Measurements from ENCODE around the gene AS3MT.

AS3MT gene

DNA sequence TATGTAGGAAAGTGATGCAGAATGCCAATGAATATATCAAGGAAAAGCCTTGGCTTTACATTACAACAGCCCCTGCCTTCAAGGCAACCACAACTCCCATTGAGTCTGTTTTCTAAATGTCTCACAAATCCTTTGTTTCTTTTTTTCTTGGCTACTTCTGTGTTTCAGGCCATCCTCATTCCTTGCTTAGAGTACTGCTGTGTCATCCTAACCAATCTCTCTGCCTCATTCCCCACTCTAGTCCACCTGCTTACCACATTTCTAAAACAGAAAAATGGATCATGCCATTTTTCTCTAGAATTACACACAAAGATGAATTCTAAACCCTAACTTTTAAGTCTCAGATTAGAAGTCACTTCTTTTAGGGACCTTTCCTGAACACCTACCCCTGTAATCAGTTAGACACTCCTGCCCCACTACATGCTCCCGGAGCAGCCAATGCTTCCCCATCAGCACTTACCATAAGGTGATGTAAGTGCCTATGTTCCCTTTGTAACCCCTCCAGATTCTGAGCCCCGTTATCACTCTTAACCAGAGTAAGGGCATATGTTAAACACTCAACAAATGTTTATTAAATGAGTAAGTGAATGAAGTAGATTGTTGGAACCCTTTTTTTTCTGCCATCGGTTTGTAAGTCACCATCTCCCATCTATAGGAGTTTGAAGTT lies 12.4 kb upstream of the AS3MT start:
- no peak for DNase-seq

DNA sequence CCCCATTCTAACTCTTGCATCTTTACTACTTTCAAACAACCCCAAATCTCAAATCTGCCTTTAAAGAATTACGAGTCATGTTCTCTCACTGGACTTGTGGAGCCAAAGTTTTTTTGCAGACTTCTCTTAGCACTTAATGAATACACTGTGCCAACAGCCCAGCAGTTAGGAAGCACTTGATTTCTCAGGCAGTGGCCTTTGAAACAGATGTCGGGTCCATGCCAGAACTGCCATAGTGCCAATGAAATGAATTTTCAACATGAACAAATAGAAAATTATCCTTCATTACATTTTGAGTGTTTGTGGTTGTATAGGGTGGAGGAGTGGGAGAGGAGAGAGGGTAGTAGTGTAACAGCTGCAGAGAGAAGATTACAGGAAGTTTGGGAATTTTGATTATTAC lies 9.4 kb upstream of the AS3MT start:
- DNase-seq: no peak

- DNase-seq: no peak
Measured at GRCh38 chr10:102863660-102864059, 5.6 kb upstream of the AS3MT start.

- no peak for DNase-seq
Measured at GRCh38 chr10:102865620-102866019, 3.6 kb upstream of the AS3MT start.

DNA sequence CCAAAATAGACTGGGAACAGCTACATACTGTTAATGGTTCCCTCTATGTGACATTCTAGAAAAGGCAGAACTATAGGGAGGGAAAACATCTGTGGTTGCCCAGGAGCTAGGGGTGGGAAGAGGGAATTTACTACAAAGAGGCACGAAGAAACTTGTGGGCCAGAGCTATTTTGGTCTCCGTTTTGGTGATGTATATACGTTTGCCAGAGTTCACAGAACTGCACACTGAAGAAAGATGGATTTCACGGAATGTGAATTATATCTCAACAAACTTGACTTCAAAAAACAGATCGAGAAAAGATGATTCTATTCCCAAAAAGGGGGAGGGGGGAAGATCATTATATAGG lies 386 bp upstream of the AS3MT start:
- no peak for DNase-seq

DNA sequence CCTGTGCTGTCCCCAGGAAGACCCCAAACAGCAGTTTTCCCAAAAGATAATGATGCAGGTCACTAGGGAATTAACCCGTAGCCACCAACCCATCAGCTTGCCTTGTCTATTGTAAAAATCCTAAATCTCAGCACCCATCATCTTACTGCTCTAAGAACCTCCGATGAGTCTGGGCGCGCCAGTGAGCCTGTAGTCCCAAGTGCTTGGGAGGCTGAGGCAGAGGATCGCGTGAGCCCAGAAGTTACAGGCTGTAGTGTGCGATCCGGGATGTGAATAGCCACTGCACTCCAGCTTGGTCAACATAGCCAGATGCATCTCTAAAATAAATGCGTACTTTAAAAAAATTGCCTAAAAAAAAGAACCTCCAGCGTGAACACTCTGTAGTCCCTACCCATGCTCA lies 951 bp downstream of the AS3MT start:
- no peak for DNase-seq

DNA sequence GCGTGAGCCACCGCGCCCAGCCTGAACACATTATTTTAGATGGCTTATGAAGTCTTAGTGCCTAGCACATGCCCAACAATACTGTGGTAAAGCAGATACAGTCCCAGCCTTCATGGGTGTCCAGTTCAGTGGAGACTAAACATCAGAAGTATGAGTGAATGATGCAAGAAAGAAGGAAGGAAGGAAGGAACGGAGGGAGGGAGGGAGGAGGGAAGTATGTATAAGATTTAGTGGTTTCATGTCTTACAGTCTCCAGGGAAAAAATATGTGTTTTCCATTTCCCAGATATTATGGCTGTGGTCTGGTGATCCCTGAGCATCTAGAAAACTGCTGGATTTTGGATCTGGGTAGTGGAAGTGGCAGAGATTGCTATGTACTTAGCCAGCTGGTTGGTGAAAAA lies 2.9 kb downstream of the AS3MT start:
- no peak for DNase-seq

DNA sequence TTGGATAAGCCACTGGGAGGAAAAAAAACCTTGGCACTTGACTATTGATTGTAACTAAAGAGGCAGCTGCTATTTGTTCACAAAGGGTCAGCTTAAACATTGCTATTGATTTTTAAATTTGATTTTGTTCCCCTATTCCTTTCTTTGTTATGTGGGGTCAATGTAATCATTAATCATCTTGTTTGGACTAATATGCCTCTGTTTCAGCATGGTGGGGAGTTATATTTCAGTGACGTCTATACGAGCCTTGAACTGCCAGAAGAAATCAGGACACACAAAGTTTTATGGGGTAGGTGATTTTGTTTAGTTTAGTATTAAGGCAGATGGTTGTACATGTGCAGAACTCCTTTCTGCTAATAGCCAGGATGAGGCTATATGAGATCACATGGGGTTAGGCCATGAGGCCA lies 7.5 kb downstream of the AS3MT start:
- no peak for DNase-seq

DNA sequence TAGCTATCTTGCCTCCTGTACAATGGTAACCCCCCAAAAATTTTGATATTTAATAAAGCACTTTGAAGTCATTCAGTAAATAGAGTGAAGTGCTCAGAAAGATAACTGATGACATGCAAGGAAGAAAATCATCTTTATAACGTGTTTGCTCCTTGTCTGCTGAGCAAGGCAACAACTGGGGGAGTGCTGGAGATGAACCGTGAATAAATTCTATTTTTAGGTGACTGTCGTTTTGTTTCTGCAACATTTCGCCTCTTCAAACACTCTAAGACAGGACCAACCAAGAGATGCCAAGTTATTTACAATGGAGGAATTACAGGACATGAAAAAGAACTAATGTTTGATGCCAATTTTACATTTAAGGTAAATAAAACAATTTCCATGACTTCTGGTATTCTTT lies 9.4 kb downstream of the AS3MT start:
- no peak for DNase-seq

- no peak for DNase-seq
Measured at GRCh38 chr10:102880256-102880655, 11.0 kb downstream of the AS3MT start.

GRCh38 chr10:102888048-102888447 lies 18.8 kb downstream of the AS3MT start:
- DNase-seq: no peak

- DNase-seq: no peak
Measured at GRCh38 chr10:102894466-102895213, 25.4 kb downstream of the AS3MT start.

- DNase-seq: no peak
Measured at GRCh38 chr10:102900006-102900405, 30.7 kb downstream of the AS3MT start.

DNA sequence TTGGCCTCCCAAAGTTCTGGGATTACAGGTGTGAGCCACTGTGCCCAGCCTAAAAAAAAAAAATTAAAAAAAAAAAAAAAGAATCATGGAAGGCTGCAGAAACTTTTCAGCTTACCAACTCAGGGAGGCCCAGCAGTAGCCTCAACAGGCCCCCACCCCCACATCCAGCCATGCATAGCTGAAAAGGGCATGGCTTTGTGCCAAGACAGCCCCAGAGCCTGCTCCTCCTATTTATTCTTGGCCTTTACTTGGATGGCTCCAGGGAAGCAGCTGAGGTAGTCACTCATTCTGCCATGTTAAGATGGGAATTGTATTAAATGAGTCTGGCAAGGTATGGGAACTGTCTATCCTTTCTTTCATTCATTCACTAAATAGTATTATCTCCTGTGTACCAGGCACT lies 35.1 kb downstream of the AS3MT start:
- no peak for DNase-seq

- DNase-seq: no peak
Measured at GRCh38 chr10:102906507-102906906, 37.2 kb downstream of the AS3MT start.

- DNase-seq: no peak
Measured at GRCh38 chr10:102914781-102915180, 45.5 kb downstream of the AS3MT start.

DNA sequence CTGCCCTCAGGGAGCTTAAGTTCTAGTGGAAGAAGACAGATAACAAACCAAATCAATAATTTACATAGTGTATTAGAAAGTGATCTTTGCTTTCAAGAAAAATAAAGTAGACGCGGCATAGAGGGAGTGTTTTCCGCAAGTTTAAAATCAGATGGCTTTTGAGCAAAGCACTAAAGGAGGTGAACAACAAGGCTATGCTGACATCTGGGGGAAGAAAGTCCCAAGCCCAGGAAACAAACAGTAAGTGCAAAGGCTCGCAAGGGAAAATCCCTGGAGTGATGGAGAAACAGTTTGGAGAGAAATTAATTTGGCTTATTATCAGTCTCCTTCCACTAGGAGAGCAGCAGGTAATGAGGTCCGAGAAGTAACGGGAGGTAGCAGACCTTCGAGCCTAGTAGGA lies 46.9 kb downstream of the AS3MT start:
- DNase-seq: no peak

DNA sequence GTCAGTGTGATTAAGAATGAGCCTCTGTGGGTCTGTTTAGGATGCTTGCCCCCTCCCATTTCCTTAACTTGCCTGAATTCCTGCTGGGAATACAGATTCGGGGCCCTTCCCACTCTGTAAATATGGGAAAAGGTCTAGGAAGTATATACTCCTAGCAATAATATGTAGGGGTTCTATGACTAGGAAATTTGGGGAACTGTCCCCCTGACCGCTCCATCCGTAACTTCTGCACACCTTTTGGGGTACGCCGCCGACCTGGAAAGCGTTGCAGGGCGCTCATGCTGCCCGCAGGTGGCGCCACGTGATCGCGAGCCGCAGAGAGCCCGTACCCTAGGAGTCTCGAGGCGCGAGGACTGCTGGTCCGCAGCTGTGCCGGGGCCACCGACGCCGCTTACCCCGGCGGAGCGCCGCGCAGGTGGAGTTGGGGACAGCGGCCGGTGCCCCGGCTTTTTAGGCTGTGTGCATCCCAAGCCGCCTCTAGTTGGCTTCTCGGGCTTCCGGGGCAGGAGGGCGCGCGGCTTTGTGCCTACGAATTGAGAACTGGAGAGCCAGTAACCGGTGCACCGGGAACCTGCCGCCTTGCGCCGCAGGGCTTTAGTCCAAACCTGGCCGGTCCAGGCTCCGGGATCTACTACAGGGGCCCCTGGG lies 48.2 kb downstream of the AS3MT start:
- DNase-seq: peak; percentile 51 to 77

DNA sequence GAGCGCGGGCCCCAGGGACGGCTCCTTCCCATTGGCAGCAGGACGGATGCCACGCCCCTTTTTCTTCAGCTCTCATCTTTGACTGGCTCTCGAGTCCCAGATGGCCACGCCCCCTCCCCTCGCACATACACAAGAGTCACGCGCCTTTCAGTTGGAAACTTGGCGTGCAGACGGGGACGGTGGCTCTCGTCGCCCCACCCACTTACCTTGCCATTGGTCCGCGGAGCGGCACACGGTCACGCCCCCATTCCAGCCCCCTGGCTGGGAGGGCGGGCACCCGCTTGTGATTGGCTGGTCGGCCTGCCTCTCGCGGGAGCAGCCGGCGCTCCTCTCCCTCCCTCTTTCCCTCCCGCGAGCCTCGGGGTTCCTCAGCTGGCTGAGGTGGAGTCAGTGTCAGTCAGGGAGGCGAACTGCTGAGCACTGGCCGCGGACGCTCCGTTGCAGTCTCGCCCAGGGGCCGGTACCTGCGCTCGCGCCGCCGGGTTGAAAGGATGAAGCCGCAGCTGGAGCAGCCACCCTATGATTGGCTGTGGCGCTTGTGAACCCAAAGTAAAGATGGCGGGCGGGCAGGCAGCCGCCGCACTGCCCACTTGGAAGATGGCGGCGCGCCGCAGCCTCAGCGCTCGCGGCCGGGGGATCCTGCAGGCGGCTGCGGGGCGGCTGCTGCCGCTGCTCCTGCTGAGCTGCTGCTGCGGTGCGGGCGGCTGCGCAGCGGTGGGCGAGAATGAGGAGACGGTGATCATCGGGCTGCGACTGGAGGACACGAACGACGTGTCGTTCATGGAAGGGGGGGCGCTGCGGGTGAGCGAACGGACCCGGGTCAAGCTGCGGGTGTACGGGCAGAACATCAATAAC lies 48.9 kb downstream of the AS3MT start, which contains the start of gene CNNM2:
Gene CNNM2, plus strand, starts transcription at position 333 of the 855 bp plus-strand sequence. Its CDS starts 187 bp downstream, at position 520.
- DNase-seq: peak; percentile 98 to 99

DNA sequence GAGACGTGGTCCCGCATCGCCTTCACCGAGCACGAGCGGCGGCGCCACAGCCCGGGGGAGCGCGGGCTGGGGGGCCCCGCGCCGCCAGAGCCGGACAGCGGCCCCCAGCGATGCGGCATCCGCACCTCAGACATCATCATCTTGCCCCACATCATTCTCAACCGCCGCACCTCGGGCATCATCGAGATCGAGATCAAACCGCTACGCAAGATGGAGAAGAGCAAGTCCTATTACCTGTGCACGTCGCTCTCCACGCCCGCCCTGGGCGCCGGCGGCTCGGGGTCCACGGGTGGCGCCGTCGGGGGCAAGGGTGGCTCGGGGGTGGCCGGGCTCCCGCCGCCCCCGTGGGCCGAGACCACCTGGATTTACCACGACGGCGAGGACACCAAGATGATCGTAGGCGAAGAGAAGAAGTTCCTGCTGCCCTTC lies 49.6 kb downstream of the AS3MT start:
- DNase-seq: no peak

GRCh38 chr10:102919246-102919959 lies 50.1 kb downstream of the AS3MT start:
- DNase-seq: no peak

- no peak for DNase-seq
Measured at GRCh38 chr10:102919992-102920739, 50.9 kb downstream of the AS3MT start.
